Measurements from ENCODE around the gene MTRFR.
A peak's percentile ranks its signal among the peaks of the same experiment; 100 is the strongest.
"Not testable (repeated sequence)": the region's sequence is repeated elsewhere in the genome, so short reads cannot be mapped to it uniquely, and the experiment has no call there.

Gene MTRFR

GRCh38 chr12:123232807-123233504 lies at the start of gene MTRFR, which contains the start of gene MPHOSPH9:
Gene MTRFR, plus strand, starts transcription at chr12:123233436. Its CDS starts 20,239 bp downstream, at chr12:123253675.
Gene MPHOSPH9, minus strand, starts transcription at chr12:123233141. Its CDS starts 2,777 bp downstream, at chr12:123230364.
- H3K27ac ChIP-seq (ENCODE audit: low read length) = peak within 1 kb of the TSS; percentile 81
- H3K4me3 ChIP-seq (ENCODE audit: low read length) = peak within 1 kb of the TSS; percentile 94
- H3K27me3 ChIP-seq (ENCODE audit: control insufficient read depth, insufficient read depth, low read length) = no peaks in the 10 kb centered on the region
- peaks cover 7% of the 10 kb centered on the region for H3K4me1 ChIP-seq (ENCODE audit: control insufficient read depth, low read depth, low read length)
- peak within 1 kb of the TSS; percentile 90 for H3K9ac ChIP-seq (ENCODE audit: low read length)
- peaks cover 3% of the 10 kb centered on the region for H3K36me3 ChIP-seq (ENCODE audit: control insufficient read depth, low read depth, low read length)
- no peaks in the 10 kb centered on the region for H3K9me3 ChIP-seq (ENCODE audit: control insufficient read depth, low read depth, low read length)

GRCh38 chr12:123187637-123188036 lies 45.6 kb upstream of the MTRFR start:
- Histone ChIP-seq H3K36me3 (ENCODE audit: control insufficient read depth, low read depth, low read length) (peaks cover 21% of the 10 kb centered on the region), H3K4me1 (ENCODE audit: control insufficient read depth, low read depth, low read length) (no peaks in the 10 kb centered on the region), H3K4me3 (ENCODE audit: low read length) (no peak overlapping the region), H3K27me3 (ENCODE audit: control insufficient read depth, insufficient read depth, low read length) (no peaks in the 10 kb centered on the region), H3K27ac (ENCODE audit: low read length) (no peak overlapping the region), H3K9ac (ENCODE audit: low read length) (no peak overlapping the region), H3K9me3 (ENCODE audit: control insufficient read depth, low read depth, low read length) (no peaks in the 10 kb centered on the region)

- Histone ChIP-seq H3K27me3 (ENCODE audit: control insufficient read depth, insufficient read depth, low read length) (no peaks in the 10 kb centered on the region), H3K36me3 (ENCODE audit: control insufficient read depth, low read depth, low read length) (peaks cover 30% of the 10 kb centered on the region), H3K9ac (ENCODE audit: low read length) (no peak overlapping the region), H3K4me3 (ENCODE audit: low read length) (no peak overlapping the region), H3K27ac (ENCODE audit: low read length) (no peak overlapping the region), H3K4me1 (ENCODE audit: control insufficient read depth, low read depth, low read length) (no peaks in the 10 kb centered on the region), H3K9me3 (ENCODE audit: control insufficient read depth, low read depth, low read length) (no peaks in the 10 kb centered on the region)
Measured at GRCh38 chr12:123199936-123200335, 33.3 kb upstream of the MTRFR start.

- peaks cover 30% of the 10 kb centered on the region for H3K36me3 ChIP-seq (ENCODE audit: control insufficient read depth, low read depth, low read length)
- no peaks in the 10 kb centered on the region for H3K27me3 ChIP-seq (ENCODE audit: control insufficient read depth, insufficient read depth, low read length)
- H3K9me3 ChIP-seq (ENCODE audit: control insufficient read depth, low read depth, low read length) = no peaks in the 10 kb centered on the region
- H3K4me3 ChIP-seq (ENCODE audit: low read length) = no peak overlapping the region
- H3K4me1 ChIP-seq (ENCODE audit: control insufficient read depth, low read depth, low read length) = no peaks in the 10 kb centered on the region
- no peak overlapping the region for H3K27ac ChIP-seq (ENCODE audit: low read length)
- H3K9ac ChIP-seq (ENCODE audit: low read length) = no peak overlapping the region
Measured at GRCh38 chr12:123200414-123200813, 32.8 kb upstream of the MTRFR start.

- not testable (repeated sequence) for H3K27me3 ChIP-seq (ENCODE audit: control insufficient read depth, insufficient read depth, low read length); H3K4me1 ChIP-seq (ENCODE audit: control insufficient read depth, low read depth, low read length); H3K27ac ChIP-seq (ENCODE audit: low read length); H3K4me3 ChIP-seq (ENCODE audit: low read length); H3K9me3 ChIP-seq (ENCODE audit: control insufficient read depth, low read depth, low read length); H3K9ac ChIP-seq (ENCODE audit: low read length)
- H3K36me3 ChIP-seq (ENCODE audit: control insufficient read depth, low read depth, low read length) = peaks cover 40% of the 10 kb centered on the region
Measured at GRCh38 chr12:123206794-123207193, 26.4 kb upstream of the MTRFR start.

GRCh38 chr12:123207815-123208214 lies 25.4 kb upstream of the MTRFR start:
- not testable (repeated sequence) for H3K27ac ChIP-seq (ENCODE audit: low read length); H3K9me3 ChIP-seq (ENCODE audit: control insufficient read depth, low read depth, low read length); H3K27me3 ChIP-seq (ENCODE audit: control insufficient read depth, insufficient read depth, low read length); H3K9ac ChIP-seq (ENCODE audit: low read length); H3K4me3 ChIP-seq (ENCODE audit: low read length); H3K4me1 ChIP-seq (ENCODE audit: control insufficient read depth, low read depth, low read length)
- peaks cover 33% of the 10 kb centered on the region for H3K36me3 ChIP-seq (ENCODE audit: control insufficient read depth, low read depth, low read length)

- Histone ChIP-seq H3K9ac (ENCODE audit: low read length) (no peak overlapping the region), H3K27ac (ENCODE audit: low read length) (no peak overlapping the region), H3K9me3 (ENCODE audit: control insufficient read depth, low read depth, low read length) (no peaks in the 10 kb centered on the region), H3K4me1 (ENCODE audit: control insufficient read depth, low read depth, low read length) (no peaks in the 10 kb centered on the region), H3K4me3 (ENCODE audit: low read length) (no peak overlapping the region), H3K27me3 (ENCODE audit: control insufficient read depth, insufficient read depth, low read length) (no peaks in the 10 kb centered on the region), H3K36me3 (ENCODE audit: control insufficient read depth, low read depth, low read length) (peaks cover 22% of the 10 kb centered on the region)
Measured at GRCh38 chr12:123223241-123223668, 10.0 kb upstream of the MTRFR start.

- Histone ChIP-seq H3K36me3 (ENCODE audit: control insufficient read depth, low read depth, low read length) (peaks cover 17% of the 10 kb centered on the region), H3K4me1 (ENCODE audit: control insufficient read depth, low read depth, low read length) (no peaks in the 10 kb centered on the region), H3K9me3 (ENCODE audit: control insufficient read depth, low read depth, low read length) (no peaks in the 10 kb centered on the region), H3K27ac (ENCODE audit: low read length) (no peak overlapping the region), H3K4me3 (ENCODE audit: low read length) (no peak overlapping the region), H3K9ac (ENCODE audit: low read length) (no peak overlapping the region), H3K27me3 (ENCODE audit: control insufficient read depth, insufficient read depth, low read length) (no peaks in the 10 kb centered on the region)
Measured at GRCh38 chr12:123225443-123225842, 7.8 kb upstream of the MTRFR start.

GRCh38 chr12:123227581-123228258 lies 5.5 kb upstream of the MTRFR start:
- H3K36me3 ChIP-seq (ENCODE audit: control insufficient read depth, low read depth, low read length) = peaks cover 1% of the 10 kb centered on the region

GRCh38 chr12:123229051-123229450 lies 4.2 kb upstream of the MTRFR start:
- H3K27me3 ChIP-seq (ENCODE audit: control insufficient read depth, insufficient read depth, low read length) = no peaks in the 10 kb centered on the region
- peaks cover 7% of the 10 kb centered on the region for H3K4me1 ChIP-seq (ENCODE audit: control insufficient read depth, low read depth, low read length)
- no peaks in the 10 kb centered on the region for H3K36me3 ChIP-seq (ENCODE audit: control insufficient read depth, low read depth, low read length)
- H3K4me3 ChIP-seq (ENCODE audit: low read length) = no peak overlapping the region
- H3K9ac ChIP-seq (ENCODE audit: low read length) = no peak overlapping the region
- H3K27ac ChIP-seq (ENCODE audit: low read length) = no peak overlapping the region
- H3K9me3 ChIP-seq (ENCODE audit: control insufficient read depth, low read depth, low read length) = no peaks in the 10 kb centered on the region

More at GRCh38 chr12:123227581-123228258, 5.5 kb upstream of the MTRFR start:
- Histone ChIP-seq H3K4me3 (ENCODE audit: low read length) (no peak overlapping the region), H3K27ac (ENCODE audit: low read length) (no peak overlapping the region), H3K27me3 (ENCODE audit: control insufficient read depth, insufficient read depth, low read length) (no peaks in the 10 kb centered on the region), H3K9me3 (ENCODE audit: control insufficient read depth, low read depth, low read length) (no peaks in the 10 kb centered on the region), H3K4me1 (ENCODE audit: control insufficient read depth, low read depth, low read length) (peaks cover 4% of the 10 kb centered on the region), H3K9ac (ENCODE audit: low read length) (no peak overlapping the region)

- Histone ChIP-seq H3K9ac (ENCODE audit: low read length) (peak overlapping the region; percentile 90), H3K27ac (ENCODE audit: low read length) (no peak overlapping the region), H3K27me3 (ENCODE audit: control insufficient read depth, insufficient read depth, low read length) (no peaks in the 10 kb centered on the region), H3K36me3 (ENCODE audit: control insufficient read depth, low read depth, low read length) (peaks cover 3% of the 10 kb centered on the region), H3K4me3 (ENCODE audit: low read length) (peak overlapping the region; percentile 94), H3K4me1 (ENCODE audit: control insufficient read depth, low read depth, low read length) (peaks cover 7% of the 10 kb centered on the region), H3K9me3 (ENCODE audit: control insufficient read depth, low read depth, low read length) (no peaks in the 10 kb centered on the region)
Measured at GRCh38 chr12:123231931-123232330, 1.3 kb upstream of the MTRFR start.

GRCh38 chr12:123232472-123232806 lies 797 bp upstream of the MTRFR start:
- H3K4me3 ChIP-seq (ENCODE audit: low read length) = peak overlapping the region; percentile 94
- peaks cover 3% of the 10 kb centered on the region for H3K36me3 ChIP-seq (ENCODE audit: control insufficient read depth, low read depth, low read length)
- no peaks in the 10 kb centered on the region for H3K9me3 ChIP-seq (ENCODE audit: control insufficient read depth, low read depth, low read length)
- peak overlapping the region; percentile 81 for H3K27ac ChIP-seq (ENCODE audit: low read length)
- no peaks in the 10 kb centered on the region for H3K27me3 ChIP-seq (ENCODE audit: control insufficient read depth, insufficient read depth, low read length)
- H3K4me1 ChIP-seq (ENCODE audit: control insufficient read depth, low read depth, low read length) = peaks cover 7% of the 10 kb centered on the region
- H3K9ac ChIP-seq (ENCODE audit: low read length) = peak overlapping the region; percentile 90

Measured in iPS-18a (cell line).